Fibroblast of pulmonary artery (primary cell): ENCODE measurements around the gene CCDC171.
"Not testable (repeated sequence)": the region's sequence is repeated elsewhere in the genome, so short reads cannot be mapped to it uniquely, and the experiment has no call there.

Experiments used
- DNase-seq: peaks from one replicate; pipeline ENCODE4 v3.0.0-alpha.2; 2010; ENCODE audit warnings: low read depth
- H3K4me3 ChIP-seq: replicated peaks from 2 replicates; pipeline ENCODE4 v1.5.1; 2011; ENCODE audit warnings: low read depth, mild to moderate bottlenecking, control low read depth, low read length, moderate library complexity
- TF ChIP-seq, protein P1 (sequence below): IDR thresholded peaks from 2 replicates; pipeline ENCODE4 v1.5.1; 2011; ENCODE audit warnings: mild to moderate bottlenecking, control low read depth, low read length, inconsistent platforms; ENCODE audit errors: missing control alignments

Gene CCDC171

GRCh38 chr9:15785584-15785983, 232.7 kb downstream of the CCDC171 start:
- no peak for DNase-seq
- TF ChIP-seq, protein P1, sequence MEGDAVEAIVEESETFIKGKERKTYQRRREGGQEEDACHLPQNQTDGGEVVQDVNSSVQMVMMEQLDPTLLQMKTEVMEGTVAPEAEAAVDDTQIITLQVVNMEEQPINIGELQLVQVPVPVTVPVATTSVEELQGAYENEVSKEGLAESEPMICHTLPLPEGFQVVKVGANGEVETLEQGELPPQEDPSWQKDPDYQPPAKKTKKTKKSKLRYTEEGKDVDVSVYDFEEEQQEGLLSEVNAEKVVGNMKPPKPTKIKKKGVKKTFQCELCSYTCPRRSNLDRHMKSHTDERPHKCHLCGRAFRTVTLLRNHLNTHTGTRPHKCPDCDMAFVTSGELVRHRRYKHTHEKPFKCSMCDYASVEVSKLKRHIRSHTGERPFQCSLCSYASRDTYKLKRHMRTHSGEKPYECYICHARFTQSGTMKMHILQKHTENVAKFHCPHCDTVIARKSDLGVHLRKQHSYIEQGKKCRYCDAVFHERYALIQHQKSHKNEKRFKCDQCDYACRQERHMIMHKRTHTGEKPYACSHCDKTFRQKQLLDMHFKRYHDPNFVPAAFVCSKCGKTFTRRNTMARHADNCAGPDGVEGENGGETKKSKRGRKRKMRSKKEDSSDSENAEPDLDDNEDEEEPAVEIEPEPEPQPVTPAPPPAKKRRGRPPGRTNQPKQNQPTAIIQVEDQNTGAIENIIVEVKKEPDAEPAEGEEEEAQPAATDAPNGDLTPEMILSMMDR = no peak
- H3K4me3 ChIP-seq = no peak overlapping the region

DNA sequence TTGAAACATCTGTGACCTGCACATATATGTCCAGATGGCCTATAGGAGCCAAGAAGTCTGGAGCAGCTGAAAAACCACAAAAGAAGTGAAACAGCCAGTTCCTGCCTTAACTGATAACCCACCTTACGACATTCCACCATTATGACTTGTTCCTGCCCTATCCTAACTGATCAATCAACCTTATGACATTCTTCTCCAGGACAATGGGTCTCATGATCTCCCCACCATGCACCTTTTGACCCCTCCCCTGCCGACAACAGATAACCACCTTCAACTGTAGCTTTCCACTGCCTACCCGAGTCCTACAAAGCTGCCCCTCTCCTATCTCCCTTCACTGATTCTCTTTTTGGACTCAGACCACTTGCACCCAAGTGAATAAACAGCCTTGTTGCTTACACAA, 233.8 kb downstream of the CCDC171 start:
- no peak for DNase-seq
- TF ChIP-seq, protein P1 = no peak
- no peak overlapping the region for H3K4me3 ChIP-seq

DNA sequence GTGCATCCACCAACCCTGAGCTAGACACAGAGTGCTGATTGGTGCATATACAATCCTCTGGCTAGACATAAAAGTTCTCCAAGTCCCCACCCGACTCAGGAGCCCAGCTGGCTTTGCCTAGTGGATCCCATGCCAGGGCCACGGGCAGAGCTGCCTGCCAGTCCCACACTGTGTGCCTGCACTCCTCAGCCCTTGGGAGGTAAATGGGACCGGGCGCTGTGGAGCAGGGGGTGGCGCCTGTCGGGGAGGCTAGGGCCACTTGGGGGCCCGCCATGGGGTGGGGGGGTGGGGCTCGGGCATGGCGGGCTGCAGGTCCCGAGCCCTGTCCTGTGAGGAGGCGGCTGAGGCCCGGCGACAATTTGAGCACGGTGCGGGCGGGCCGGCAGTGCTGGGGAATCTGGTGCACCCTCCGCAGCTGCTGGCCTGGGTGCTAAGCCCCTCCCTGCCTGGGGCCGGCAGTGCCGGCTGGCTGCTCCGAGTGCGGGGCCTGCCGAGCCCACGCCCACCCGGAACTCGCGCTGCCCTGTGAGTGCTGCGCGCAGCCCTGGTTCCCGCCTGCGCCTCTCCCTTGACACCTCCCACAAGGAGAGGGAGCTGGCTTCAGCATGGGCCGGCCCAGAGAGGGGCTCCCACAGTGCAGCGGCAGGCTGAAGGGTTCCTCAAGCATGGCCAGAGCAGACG, 257.5 kb downstream of the CCDC171 start:
- not testable (repeated sequence) for DNase-seq, H3K4me3 ChIP-seq

DNA sequence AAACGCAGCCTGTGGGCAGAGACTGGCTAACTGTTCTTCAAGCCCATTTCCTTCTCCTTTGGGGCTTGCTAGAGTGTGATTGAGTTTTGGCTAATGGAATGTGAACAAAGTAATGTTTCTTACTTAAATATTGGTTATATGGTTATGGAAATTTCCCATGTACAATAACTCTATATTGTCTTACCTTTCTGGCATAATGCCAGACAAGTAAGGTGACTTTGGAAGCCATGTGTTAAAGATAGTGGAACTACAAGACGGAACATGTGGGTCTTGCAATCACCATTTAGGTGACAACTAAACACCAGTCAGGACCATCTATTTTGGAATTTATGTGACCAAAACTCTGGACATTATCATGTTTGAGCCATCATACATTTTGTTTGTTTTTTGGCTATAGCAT, 260.2 kb downstream of the CCDC171 start:
- DNase-seq = no peak
- no peak overlapping the region for H3K4me3 ChIP-seq
- TF ChIP-seq, protein P1 = no peak

GRCh38 chr9:15824310-15824709, 271.5 kb downstream of the CCDC171 start:
- no peak overlapping the region for H3K4me3 ChIP-seq
- peak; percentile 52 for DNase-seq
- TF ChIP-seq, protein P1 = peak; percentile 21

DNA sequence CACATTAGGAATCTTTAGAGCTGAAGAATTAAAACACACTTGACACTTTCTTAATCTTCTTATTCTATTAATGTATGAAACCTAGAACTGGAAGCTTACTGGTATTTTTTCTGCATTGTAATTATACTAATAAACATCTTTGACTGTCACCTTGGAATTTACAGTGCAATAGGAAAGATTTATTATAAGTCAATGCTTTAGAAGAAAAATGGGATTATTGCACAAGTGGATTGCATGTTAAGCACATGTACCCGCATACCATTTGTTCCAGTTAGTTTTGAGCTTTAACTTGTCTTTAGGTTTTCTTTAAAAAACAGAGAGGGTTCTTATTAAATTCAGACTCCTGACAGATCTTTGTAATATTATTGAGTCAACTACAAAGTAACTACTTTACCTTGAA, 278.5 kb downstream of the CCDC171 start:
- H3K4me3 ChIP-seq = no peak overlapping the region
- DNase-seq = no peak
- TF ChIP-seq, protein P1 = no peak

DNA sequence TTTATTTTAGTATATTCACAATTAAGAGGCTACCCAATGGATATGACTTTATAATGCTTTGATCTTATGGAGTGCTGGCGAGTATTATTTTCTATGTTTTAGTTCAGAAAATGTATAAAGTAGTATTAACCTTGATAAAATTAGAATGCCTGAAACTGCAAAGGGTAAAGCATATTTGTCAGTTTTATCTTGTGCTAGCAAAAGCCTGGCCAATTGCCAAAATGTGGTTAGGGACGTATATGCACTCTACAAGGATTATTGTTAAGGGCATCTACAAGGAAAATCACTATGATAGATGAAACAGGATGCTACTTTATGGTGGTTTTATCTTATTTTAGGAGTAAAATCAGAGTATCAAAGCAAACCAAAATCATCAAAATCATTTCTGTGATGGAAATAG, 281.7 kb downstream of the CCDC171 start:
- peak; percentile 66 for DNase-seq
- H3K4me3 ChIP-seq = no peak overlapping the region
- TF ChIP-seq, protein P1 = no peak
